IPS-NIHi7 (cell line): ENCODE data around the gene ACSM2B.
"Not testable (repeated sequence)": the region's sequence is repeated elsewhere in the genome, so short reads cannot be mapped to it uniquely, and the experiment has no call there.

Experiments used
- DNase-seq: peaks from one replicate; pipeline ENCODE4 v3.0.0; 2012; ENCODE audit warnings: mixed read lengths; ENCODE audit errors: extremely low spot score

ACSM2B gene

DNA sequence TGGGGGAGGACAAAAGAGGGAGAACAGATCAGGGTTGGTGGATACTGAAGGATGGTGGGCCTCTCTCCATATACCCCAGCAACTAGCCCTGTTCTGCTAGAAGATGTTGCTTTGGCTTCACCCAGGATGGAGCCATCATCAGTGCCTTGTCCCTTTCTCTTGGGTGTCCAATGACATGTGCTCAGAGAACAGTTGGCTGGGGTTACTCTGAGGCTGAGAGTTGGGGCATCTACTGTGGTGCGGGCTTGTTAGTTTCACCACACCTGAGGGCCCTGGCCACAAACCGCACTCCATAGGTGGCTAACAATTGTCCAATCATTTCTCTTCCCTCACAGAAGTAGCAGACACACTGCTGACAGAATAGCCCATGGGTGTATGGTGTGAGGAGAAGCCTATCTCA is 18.9 kb upstream of the ACSM2B start:
- DNase-seq = not testable (repeated sequence)

GRCh38 chr16:20592780-20593179 is 16.6 kb upstream of the ACSM2B start:
- DNase-seq = not testable (repeated sequence)

GRCh38 chr16:20589486-20589885 is 13.3 kb upstream of the ACSM2B start:
- DNase-seq = not testable (repeated sequence)

- DNase-seq = not testable (repeated sequence)
Measured at GRCh38 chr16:20587645-20588074, 11.5 kb upstream of the ACSM2B start.

DNA sequence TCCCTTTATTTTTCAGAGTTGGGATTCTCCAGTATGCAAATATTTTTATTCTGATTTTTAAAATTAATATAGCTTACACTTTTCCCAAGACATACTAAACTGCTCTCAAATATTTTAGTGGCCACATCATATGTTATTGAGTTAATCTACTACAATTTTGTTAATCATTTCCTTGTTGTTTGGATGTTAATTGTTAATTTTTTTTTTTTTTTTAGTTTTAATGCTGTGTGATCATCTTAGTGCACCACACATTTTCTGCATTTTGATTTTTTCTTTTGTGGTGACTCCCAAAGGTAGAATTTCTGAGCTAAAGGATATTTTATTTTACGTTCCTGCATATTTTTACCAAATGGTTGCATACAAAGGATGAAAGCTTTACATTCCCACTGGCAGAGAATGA is 10.5 kb upstream of the ACSM2B start:
- not testable (repeated sequence) for DNase-seq

DNA sequence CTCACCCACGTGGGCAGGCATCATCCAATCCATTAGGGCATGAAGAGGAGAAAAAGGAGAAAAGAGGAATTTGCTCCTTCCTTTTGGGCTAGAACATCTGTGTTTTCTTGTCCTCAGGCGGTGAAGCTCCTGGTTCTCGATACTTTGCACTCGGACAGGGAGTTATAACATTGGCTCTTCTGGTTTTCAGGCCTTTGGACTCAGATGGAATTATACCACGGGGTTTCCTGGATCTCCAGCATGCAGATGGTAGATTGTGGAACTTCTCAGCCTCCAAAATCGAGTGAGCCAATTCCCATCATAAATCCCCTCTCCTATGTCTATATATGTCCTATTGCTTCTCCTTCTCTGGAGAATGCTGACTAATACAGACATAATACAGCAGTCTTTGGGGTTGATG is 9.9 kb upstream of the ACSM2B start:
- DNase-seq = not testable (repeated sequence)

DNA sequence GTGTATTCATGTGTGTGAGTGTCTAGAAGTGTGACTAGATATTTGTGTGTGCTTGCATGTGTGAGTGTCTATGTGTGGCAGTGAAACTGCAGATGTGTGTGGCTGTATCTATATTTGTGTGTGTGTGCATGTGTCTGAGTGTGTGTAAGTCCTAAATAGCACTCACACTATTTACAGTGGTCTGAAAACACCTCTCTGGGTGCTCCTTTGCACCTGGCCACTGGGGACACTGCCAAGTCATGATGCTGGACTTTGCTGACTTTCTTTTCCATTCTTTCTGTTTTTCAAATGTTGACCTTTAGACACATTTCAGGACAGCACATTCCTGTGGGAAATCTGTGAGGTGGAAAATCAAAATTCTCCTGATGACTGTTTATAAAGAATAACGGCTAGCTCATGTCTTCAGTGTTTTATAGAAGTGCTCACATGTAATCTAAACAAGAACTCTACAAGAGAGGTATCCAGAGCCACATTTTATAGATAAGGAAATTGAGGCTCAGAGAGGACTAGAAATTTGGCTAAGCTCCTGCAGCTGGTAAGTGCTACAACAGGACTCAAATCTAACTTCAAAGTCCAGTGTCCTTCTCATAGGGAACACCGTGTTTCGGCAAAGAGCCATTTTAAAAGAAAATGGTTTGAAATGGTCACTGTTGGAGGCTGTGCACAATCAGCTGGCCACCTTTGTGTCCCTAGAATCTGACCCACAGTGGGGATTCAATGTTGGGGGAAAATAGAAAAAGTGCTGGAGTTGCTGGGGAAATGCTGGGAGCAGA is 4.5 kb upstream of the ACSM2B start:
- DNase-seq = not testable (repeated sequence)

- DNase-seq = not testable (repeated sequence)
Measured at GRCh38 chr16:20578091-20578490, 1.9 kb upstream of the ACSM2B start.

- not testable (repeated sequence) for DNase-seq
Measured at GRCh38 chr16:20569117-20569651, 7.0 kb downstream of the ACSM2B start.

GRCh38 chr16:20568404-20568803 is 7.8 kb downstream of the ACSM2B start:
- no peak for DNase-seq

DNA sequence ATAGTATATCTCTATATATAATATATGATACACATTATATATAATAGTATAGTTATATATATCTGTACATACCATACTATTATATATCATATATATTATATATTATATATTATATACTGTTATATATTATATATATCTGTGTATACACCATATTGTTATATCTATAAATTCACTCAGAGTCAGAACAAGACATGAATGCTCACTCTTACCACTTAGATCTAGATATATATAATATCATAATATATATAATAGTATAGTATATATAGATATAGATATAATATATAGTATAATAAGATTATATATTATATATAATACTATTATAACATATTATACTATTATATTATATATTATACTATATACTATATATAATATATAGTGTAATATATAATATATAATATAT is 9.3 kb downstream of the ACSM2B start:
- DNase-seq = no peak

GRCh38 chr16:20565334-20565733 is 10.8 kb downstream of the ACSM2B start:
- not testable (repeated sequence) for DNase-seq

- DNase-seq = not testable (repeated sequence)
Measured at GRCh38 chr16:20564218-20564617, 11.9 kb downstream of the ACSM2B start.

GRCh38 chr16:20555628-20556027 is 20.5 kb downstream of the ACSM2B start:
- not testable (repeated sequence) for DNase-seq

- DNase-seq = not testable (repeated sequence)
Measured at GRCh38 chr16:20554689-20555088, 21.5 kb downstream of the ACSM2B start.

- DNase-seq = not testable (repeated sequence)
Measured at GRCh38 chr16:20553493-20553892, 22.7 kb downstream of the ACSM2B start.

DNA sequence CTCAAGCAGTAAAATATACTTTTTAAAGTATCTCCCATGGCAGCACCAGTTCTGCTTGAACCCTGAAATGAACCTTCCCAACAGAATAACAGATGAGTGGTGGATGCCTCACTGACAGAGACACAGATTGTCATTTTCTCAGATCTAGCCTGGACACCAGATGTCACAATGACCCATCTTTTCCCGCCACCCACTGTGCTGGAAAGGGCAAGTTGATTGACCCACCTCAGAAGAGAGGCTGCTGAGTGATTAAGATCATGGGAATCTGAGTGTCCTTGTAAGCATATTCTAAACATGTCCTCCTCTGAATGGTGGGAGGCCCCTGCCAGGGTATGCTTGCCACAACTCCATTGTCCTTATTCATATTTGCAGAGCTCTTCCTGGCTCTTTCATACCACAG is 29.2 kb downstream of the ACSM2B start:
- DNase-seq = not testable (repeated sequence)

DNA sequence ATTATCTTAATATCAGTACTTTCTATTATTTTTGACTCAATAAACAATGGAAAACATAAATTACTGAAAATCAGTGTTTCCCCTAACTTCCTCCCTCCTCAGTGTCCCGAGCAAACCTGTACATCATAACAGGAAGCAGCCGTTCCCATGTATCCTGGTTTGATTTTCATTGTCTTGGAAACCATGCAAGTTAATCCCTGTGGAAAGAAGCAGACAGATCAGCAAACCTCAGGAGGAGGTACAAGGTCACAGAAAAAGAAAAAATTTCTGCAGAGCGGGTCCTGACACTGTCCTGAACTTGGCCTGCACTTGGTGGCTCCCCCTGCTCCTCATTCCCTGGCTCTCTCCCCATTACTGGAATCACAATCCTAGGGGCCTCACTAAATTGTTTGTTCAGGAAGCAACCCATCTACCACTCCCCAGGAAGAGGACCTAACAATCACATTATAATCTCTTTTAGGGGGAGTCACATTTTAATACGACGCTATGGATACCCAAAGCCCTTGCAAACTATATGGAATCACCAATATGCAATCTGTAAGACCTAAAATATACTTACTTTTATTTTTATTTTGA is 29.8 kb downstream of the ACSM2B start:
- DNase-seq = not testable (repeated sequence)

GRCh38 chr16:20540603-20541316 is 35.4 kb downstream of the ACSM2B start:
- DNase-seq = not testable (repeated sequence)

GRCh38 chr16:20538687-20539086 is 37.5 kb downstream of the ACSM2B start:
- no peak for DNase-seq

DNA sequence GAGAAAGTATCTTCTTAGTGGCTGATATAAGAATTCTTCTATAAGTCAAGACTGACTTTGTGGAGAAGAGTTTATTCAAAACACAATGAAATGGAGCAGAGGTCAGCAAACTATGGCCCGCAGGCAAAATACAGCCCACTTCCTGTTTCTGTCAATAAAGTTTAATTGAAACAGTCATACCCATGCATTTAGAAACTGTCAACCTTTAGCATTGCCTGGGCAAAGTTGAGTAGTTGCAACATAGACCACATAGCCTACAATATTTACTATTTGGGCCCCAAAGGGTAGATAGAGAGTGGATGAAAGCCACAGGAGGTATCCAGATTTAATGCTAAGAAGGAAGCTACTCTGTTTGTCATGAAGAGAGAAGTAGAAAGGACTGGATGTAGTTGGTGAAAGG is 38.0 kb downstream of the ACSM2B start:
- no peak for DNase-seq

DNA sequence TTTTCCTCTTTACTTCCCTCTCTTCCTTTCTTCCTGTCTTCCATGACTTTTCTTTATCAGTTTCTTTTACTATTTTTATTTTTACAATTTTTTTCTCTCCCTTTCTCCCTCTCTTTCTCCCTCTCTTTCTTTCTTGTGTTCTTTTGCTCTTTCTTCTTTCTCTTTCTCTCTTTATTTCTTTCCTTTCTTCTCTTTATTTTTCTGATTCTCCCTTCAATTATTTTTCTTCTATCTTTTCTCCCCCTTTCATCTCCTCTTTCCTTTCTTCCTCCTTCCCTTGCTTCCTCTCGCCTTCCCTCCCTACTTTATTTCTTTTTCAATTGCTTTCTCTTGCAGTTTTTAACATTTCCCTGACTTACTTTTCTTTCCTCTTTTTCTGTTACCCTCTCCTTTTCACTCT is 39.5 kb downstream of the ACSM2B start:
- DNase-seq = not testable (repeated sequence)
